HepG2 (cell line): ENCODE measurements around the gene SLC22A7. TPM values are rescaled to one million over a fixed set of nuclear protein-coding genes. Genes with fewer than 3 reads are reported as not detected.

Source experiments
- CEBPB ChIP-seq: IDR thresholded peaks from 2 replicates; pipeline ENCODE4 v1.6.1; 2011; ENCODE audit warnings: low read depth, low read length, improper control_type of control experiment, borderline replicate concordance
- CHD2 ChIP-seq: IDR thresholded peaks from 2 replicates; pipeline ENCODE4 v1.6.1; 2011; ENCODE audit warnings: low read depth, low read length, improper control_type of control experiment
- FOSL2 ChIP-seq: sonication (generic); formaldehyde crosslinking; IDR thresholded peaks from 2 replicates; pipeline ENCODE4 v1.4.0; 2020; ENCODE audit warnings: missing genetic modification reagents
- FOXA1 ChIP-seq, 2 experiments: fragments of 450-650 bp in 1 of 2; sonication (generic) in 1 of 2; formaldehyde crosslinking in 1 of 2; IDR thresholded peaks; 2 replicates each; pipeline versions ENCODE4 v1.4.0 to v1.6.1; 2016 to 2020; ENCODE audit warnings: missing genetic modification reagents in 1 of 2
- HOXA3 ChIP-seq: sonication (generic); formaldehyde crosslinking; IDR thresholded peaks from 2 replicates; pipeline ENCODE4 v1.5.0; 2020; ENCODE audit warnings: missing genetic modification reagents
- JDP2 ChIP-seq: sonication (generic); formaldehyde crosslinking; IDR thresholded peaks from 2 replicates; pipeline ENCODE4 v1.8.1; 2022; ENCODE audit warnings: missing genetic modification reagents, borderline replicate concordance
- KAT8 ChIP-seq: IDR thresholded peaks from 2 replicates; pipeline ENCODE4 v1.6.1; 2016; ENCODE audit warnings: missing genetic modification reagents, missing compliant biosample characterization
- KLF16 ChIP-seq, 2 experiments: sonication (generic) in 1 of 2; formaldehyde crosslinking in 1 of 2; IDR thresholded peaks; 2 replicates each; pipeline versions ENCODE4 v1.6.1 to v1.8.0; 2016 to 2023; ENCODE audit warnings: missing genetic modification reagents in 2 of 2, missing compliant biosample characterization in 1 of 2
- NCOA2 ChIP-seq: sonication (generic); formaldehyde crosslinking; IDR thresholded peaks from 2 replicates; pipeline ENCODE4 v1.8.0; 2022; ENCODE audit warnings: inconsistent platforms
- RARA ChIP-seq: IDR thresholded peaks from 2 replicates; pipeline ENCODE4 v1.6.1; 2016; ENCODE audit warnings: missing genetic modification reagents, missing compliant biosample characterization
- RXRB ChIP-seq: IDR thresholded peaks from 2 replicates; pipeline ENCODE4 v1.6.1; 2016; ENCODE audit warnings: borderline replicate concordance, missing genetic modification reagents, missing compliant biosample characterization
- SOX5 ChIP-seq: IDR thresholded peaks from 2 replicates; pipeline ENCODE4 v1.6.1; 2016; ENCODE audit warnings: borderline replicate concordance
- ZMYM3 ChIP-seq: sonication (generic); formaldehyde crosslinking; IDR thresholded peaks from 2 replicates; pipeline ENCODE4 v1.5.1; 2020; ENCODE audit warnings: mild to moderate bottlenecking, missing genetic modification reagents
- ZNF232 ChIP-seq: sonication (generic); formaldehyde crosslinking; IDR thresholded peaks from 2 replicates; pipeline ENCODE4 v1.4.0; 2020; ENCODE audit warnings: missing genetic modification reagents, borderline replicate concordance
- ZNF350 ChIP-seq: sonication (generic); formaldehyde crosslinking; IDR thresholded peaks from 2 replicates; pipeline ENCODE4 v1.4.0; 2020; ENCODE audit warnings: mild to moderate bottlenecking, low read depth, missing genetic modification reagents, borderline replicate concordance
- ZNF788 ChIP-seq: sonication (generic); formaldehyde crosslinking; IDR thresholded peaks from 2 replicates; pipeline ENCODE4 v1.5.0; 2020; ENCODE audit warnings: mild to moderate bottlenecking, missing genetic modification reagents, borderline replicate concordance
- ZZZ3 ChIP-seq: sonication (generic); formaldehyde crosslinking; IDR thresholded peaks from 2 replicates; pipeline ENCODE4 v1.4.0; 2020; ENCODE audit warnings: missing genetic modification reagents, mild to moderate bottlenecking, borderline replicate concordance
- polyA plus RNA-seq, 8 experiments: library from polyadenylated mRNA; depleted of rRNA in 3 of 8; stranded (reverse) in 7 of 8; unstranded in 1 of 8; fragments of >200 nt; fragmentation: Illumina TruSeq in 4 of 8; extraction: Trizol in 4 of 8; gene quantifications; 2 replicates each; pipeline versions ENCODE4 v1.2.1 to v1.2.3, GENCODE V29; 2011 to 2016; ENCODE audit warnings: low read depth in 4 of 8, missing spikeins in 1 of 8, mixed read lengths in 1 of 8; ENCODE audit not compliant: insufficient read depth in 1 of 8
- total RNA-seq, 5 experiments: library from RNA; depleted of rRNA; stranded (reverse); fragments of >200 nt; fragmentation: Illumina TruSeq; extraction: Trizol; gene quantifications; 2 replicates each; pipeline ENCODE4 v1.2.3, GENCODE V29; 2016; ENCODE audit warnings: low read depth in 1 of 5
- TF ChIP-seq, protein P1 (sequence below): sonication (generic); formaldehyde crosslinking; IDR thresholded peaks from 2 replicates; pipeline ENCODE4 v1.5.0; 2020; ENCODE audit warnings: mild to moderate bottlenecking, missing genetic modification reagents, moderate library complexity
- TF ChIP-seq, protein P2 (sequence below): sonication (generic); formaldehyde crosslinking; IDR thresholded peaks from 2 replicates; pipeline ENCODE4 v1.5.1; 2020; ENCODE audit warnings: missing genetic modification reagents, mild to moderate bottlenecking, borderline replicate concordance
- TF ChIP-seq, protein P3 (sequence below): sonication (generic); formaldehyde crosslinking; IDR thresholded peaks from 2 replicates; pipeline ENCODE4 v1.4.0; 2020; ENCODE audit warnings: missing genetic modification reagents
- TF ChIP-seq, protein P4 (sequence below): sonication (generic); formaldehyde crosslinking; IDR thresholded peaks from 2 replicates; pipeline ENCODE4 v1.4.0; 2020; ENCODE audit warnings: missing genetic modification reagents, mild to moderate bottlenecking, borderline replicate concordance

Gene SLC22A7
- total and polyA plus RNA-seq, 2 of the 13 experiments (the other 11 are each of a cell fraction or from before 2014, with no cell fraction given) = 5.3 to 22.6 TPM

DNA sequence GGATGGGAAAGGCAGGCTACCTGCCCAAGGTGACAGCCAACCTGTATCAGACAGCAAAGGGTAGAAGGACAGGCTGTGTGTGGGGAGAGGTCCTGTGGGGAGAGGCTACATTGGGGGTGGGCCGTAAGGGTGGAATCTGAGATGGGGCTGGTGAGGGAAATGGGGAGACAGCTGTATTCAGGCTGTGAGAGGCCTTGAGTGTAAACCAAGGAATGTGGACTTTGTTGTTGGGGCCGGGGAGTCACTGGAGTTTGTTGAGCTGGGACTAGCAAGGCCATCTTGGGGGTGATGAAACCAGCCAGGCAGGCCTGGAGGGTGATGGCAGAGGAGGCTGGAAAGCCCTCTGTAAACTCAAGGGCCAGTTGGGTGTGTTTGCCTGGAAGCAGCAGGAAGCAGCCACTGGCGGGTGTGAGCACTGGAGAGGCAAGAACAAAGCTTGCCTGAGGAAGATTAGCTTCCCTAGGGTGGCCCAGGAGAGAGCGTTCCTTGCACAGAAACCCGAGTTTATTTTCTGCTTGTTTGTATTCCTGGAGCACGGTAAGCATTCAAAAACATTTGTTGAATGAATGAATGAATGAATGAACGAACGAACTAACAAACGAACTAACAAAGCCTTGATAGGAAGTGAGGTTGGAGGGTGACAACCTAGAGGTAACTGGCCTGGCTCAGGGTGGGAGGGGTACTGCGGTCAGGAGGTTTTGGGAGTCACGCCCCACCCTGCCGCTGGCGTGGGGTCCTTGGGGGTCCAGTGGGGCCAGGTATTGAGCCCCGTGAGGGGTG is 35.9 kb upstream of the SLC22A7 start (continued):
- TF ChIP-seq, protein P1, sequence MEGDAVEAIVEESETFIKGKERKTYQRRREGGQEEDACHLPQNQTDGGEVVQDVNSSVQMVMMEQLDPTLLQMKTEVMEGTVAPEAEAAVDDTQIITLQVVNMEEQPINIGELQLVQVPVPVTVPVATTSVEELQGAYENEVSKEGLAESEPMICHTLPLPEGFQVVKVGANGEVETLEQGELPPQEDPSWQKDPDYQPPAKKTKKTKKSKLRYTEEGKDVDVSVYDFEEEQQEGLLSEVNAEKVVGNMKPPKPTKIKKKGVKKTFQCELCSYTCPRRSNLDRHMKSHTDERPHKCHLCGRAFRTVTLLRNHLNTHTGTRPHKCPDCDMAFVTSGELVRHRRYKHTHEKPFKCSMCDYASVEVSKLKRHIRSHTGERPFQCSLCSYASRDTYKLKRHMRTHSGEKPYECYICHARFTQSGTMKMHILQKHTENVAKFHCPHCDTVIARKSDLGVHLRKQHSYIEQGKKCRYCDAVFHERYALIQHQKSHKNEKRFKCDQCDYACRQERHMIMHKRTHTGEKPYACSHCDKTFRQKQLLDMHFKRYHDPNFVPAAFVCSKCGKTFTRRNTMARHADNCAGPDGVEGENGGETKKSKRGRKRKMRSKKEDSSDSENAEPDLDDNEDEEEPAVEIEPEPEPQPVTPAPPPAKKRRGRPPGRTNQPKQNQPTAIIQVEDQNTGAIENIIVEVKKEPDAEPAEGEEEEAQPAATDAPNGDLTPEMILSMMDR = 0 out of 2 replicates have a peak, but pooled peaks have one; percentile 16
- TF ChIP-seq, protein P2, sequence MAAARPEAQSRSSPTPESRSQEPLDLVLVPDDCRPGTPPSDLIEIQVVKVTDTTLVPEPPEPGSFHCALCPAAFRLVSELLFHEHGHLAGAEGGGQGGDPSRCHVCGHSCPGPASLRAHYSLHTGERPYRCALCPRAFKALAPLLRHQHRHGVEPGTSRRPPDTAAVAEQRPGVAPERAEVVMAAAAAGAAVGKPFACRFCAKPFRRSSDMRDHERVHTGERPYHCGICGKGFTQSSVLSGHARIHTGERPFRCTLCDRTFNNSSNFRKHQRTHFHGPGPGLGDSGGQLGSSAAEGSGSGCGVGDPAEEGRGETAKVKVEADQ (CRISPR knock-in tag) = 0 out of 2 replicates have a peak, but pooled peaks have one; percentile 40
- TF ChIP-seq RARA (CRISPR knock-in tag) (peak; percentile 29; the same call in 1 of the 2 replicates), RXRB (peak; percentile 39; the same call in 1 of the 2 replicates), ZMYM3 (CRISPR knock-in tag) (peak; percentile 35; the same call in 1 of the 2 replicates), HOXA3 (0 out of 2 replicates have a peak, but pooled peaks have one; percentile 14), KAT8 (peak; percentile 61; the same call in 1 of the 2 replicates), FOSL2 (CRISPR knock-in tag) (peak; percentile 42; the same call in 1 of the 2 replicates), SOX5 (CRISPR knock-in tag) (0 out of 2 replicates have a peak, but pooled peaks have one; percentile 23), ZZZ3 (CRISPR knock-in tag) (no peak), NCOA2 (CRISPR knock-in tag) (peak; percentile 65), FOXA1 (IDR thresholded peaks at IDR 0.05) (no peak), FOXA1 (CRISPR knock-in tag; IDR thresholded peaks at IDR 0.05) (peak; percentile 47; the same call in 1 of the 2 replicates), CEBPB (peak; percentile 66; the same call in 1 of the 2 replicates), ZNF232 (CRISPR knock-in tag) (no peak), KLF16 (CRISPR knock-in tag; IDR thresholded peaks at IDR 0.05) (peak in 1 of 2 experiments; percentile 67; a peak in 1 of 4 replicates), ZNF788 (CRISPR knock-in tag) (peak; percentile 28; the same call in 1 of the 2 replicates), ZNF350 (CRISPR knock-in tag) (peak; percentile 19; the same call in 1 of the 2 replicates), CHD2 (no peak), JDP2 (CRISPR knock-in tag) (no peak)
- TF ChIP-seq, protein P3, sequence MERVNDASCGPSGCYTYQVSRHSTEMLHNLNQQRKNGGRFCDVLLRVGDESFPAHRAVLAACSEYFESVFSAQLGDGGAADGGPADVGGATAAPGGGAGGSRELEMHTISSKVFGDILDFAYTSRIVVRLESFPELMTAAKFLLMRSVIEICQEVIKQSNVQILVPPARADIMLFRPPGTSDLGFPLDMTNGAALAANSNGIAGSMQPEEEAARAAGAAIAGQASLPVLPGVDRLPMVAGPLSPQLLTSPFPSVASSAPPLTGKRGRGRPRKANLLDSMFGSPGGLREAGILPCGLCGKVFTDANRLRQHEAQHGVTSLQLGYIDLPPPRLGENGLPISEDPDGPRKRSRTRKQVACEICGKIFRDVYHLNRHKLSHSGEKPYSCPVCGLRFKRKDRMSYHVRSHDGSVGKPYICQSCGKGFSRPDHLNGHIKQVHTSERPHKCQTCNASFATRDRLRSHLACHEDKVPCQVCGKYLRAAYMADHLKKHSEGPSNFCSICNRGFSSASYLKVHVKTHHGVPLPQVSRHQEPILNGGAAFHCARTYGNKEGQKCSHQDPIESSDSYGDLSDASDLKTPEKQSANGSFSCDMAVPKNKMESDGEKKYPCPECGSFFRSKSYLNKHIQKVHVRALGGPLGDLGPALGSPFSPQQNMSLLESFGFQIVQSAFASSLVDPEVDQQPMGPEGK = peak; percentile 80
- TF ChIP-seq, protein P4, sequence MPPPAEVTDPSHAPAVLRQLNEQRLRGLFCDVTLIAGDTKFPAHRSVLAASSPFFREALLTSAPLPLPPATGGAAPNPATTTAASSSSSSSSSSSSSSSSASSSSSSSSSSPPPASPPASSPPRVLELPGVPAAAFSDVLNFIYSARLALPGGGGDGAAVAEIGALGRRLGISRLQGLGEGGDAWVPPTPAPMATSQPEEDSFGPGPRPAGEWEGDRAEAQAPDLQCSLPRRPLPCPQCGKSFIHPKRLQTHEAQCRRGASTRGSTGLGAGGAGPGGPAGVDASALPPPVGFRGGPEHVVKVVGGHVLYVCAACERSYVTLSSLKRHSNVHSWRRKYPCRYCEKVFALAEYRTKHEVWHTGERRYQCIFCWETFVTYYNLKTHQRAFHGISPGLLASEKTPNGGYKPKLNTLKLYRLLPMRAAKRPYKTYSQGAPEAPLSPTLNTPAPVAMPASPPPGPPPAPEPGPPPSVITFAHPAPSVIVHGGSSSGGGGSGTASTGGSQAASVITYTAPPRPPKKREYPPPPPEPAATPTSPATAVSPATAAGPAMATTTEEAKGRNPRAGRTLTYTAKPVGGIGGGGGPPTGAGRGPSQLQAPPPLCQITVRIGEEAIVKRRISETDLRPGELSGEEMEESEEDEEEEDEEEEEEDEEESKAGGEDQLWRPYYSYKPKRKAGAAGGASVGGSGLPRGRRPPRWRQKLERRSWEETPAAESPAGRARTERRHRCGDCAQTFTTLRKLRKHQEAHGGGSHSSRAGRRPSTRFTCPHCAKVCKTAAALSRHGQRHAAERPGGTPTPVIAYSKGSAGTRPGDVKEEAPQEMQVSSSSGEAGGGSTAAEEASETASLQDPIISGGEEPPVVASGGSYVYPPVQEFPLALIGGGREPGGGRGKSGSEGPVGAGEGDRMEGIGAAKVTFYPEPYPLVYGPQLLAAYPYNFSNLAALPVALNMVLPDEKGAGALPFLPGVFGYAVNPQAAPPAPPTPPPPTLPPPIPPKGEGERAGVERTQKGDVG (CRISPR knock-in tag) = no peak
